Colon (tissue), 2 donors: ENCODE measurements around the gene IGF2BP3.
"Not testable (repeated sequence)": the region's sequence is repeated elsewhere in the genome, so short reads cannot be mapped to it uniquely, and the experiment has no call there.

Source experiments
- FAIRE-seq: peaks from 2 replicates; lab custom pipeline; 2012; peaks lifted over from hg19 to GRCh38; lab: Jason Lieb, UNC
- donor health status: control.
- donor health status: control.

The IGF2BP3 gene

DNA sequence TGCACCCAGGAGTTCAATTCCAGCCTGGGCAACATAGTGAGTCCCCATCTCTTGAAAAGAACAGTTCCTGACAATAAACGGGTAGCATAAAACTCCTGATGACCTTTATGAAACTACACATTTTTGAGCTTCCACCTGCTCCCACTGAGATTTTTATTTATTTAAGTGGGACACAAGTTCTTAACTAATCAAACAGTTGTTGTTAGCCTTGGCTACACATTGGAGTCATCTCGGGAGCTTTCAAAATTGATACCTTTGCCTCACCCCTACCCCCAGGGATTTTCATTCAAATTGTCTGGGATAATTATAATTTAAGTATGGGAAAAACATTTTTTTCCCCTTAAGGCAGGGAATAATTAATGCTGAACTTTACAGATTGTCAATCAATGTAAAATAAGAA, 131.9 kb downstream of the IGF2BP3 start:
- FAIRE-seq: no peak

DNA sequence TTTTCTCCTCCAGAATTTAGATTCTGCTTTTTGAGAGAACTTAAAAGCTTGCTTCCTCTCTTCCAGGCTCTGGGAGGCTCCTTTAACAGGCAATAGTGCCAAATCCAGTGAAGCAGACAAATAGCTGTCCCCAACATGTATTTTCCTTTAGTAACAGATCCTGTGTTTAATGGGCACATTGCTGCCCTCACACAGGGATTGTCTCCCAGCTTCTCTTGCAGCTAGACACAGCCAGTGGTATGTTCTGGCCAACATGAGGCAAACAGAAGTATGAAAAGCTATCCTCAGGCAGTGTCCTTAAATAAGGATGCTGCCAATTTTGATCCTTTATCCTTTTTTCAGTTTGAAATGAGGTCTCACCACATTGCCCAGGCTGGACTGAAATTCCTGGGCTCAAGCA, 132.9 kb downstream of the IGF2BP3 start:
- FAIRE-seq: no peak

DNA sequence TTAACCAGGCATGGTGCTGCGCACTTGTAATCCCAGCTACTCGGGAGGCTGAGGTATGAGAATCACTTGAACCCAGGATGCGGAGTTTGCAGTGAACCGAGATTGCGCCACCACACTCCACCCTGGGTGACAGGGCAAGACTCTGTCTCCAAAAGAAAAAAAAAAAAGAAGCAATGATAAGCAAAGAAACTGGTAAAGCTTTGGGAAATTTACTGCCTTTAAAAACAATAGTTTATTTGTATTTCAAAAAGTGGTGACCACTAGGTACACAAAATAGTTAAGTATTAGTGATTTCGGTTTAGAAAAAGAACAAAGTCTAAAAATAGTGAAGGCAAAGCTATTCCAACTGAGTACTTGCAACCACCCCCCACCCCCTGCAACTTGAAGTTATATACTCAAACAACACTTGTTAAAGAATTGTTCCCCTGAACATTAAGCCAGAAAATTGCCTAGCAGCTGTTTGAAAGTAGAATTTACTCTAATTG, 133.4 kb downstream of the IGF2BP3 start:
- no peak for FAIRE-seq

DNA sequence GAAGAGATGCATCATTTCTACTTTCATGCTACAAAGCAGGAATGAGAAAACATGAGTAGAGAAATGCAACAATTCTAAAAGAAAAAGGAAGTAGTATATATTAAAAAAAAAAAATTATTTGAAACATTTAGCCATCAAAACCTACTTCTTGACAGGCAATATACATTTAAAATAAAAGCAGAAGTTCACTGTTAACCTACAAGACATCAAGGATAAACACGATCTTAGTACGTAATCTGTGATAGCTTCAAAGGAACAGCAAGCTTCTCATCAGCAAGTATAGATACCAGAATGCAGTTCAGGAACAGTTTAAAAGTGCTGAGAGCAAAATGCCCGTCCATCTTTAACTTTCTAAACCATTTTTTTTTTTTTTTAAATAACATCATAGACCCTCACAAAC, 134.2 kb downstream of the IGF2BP3 start:
- FAIRE-seq: no peak

DNA sequence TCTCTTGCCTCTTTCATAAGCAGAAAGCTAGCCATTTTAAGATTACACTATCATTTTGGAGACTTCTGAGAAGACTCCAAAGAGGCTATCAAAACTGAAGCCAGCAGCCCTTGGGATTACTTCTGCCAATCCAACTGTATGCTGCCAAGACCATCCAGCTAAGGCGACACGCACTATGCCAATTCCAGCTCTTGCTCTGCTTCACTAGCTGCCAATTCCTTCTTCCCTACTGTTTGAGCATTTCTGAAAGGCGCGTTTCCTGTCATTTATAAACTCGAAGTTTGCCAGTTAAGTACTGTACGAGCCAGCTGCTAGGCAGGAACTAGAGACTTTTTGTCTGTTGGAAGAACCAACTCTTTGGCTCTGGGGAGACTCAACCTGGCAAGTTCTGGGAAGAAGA, 134.7 kb downstream of the IGF2BP3 start:
- no peak for FAIRE-seq

DNA sequence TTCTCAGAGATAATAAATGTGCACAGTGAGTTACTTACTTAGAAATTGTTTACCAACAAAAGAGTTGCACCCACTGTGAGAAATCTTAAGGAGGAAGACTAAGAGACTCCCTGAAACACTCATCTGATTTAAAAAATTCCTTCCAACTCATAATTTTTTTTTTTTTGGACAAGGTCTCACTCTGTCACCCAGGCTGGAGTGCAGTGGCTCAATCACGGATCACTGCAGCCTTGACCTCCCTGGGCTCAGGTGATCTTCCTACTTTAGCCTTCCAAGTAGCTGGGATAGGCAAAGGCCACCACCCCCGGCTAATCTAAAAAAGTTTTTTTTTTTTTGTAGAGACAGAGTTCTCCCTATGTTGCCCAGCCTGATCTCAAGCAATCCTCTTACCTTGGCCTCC, 135.2 kb downstream of the IGF2BP3 start:
- no peak for FAIRE-seq

DNA sequence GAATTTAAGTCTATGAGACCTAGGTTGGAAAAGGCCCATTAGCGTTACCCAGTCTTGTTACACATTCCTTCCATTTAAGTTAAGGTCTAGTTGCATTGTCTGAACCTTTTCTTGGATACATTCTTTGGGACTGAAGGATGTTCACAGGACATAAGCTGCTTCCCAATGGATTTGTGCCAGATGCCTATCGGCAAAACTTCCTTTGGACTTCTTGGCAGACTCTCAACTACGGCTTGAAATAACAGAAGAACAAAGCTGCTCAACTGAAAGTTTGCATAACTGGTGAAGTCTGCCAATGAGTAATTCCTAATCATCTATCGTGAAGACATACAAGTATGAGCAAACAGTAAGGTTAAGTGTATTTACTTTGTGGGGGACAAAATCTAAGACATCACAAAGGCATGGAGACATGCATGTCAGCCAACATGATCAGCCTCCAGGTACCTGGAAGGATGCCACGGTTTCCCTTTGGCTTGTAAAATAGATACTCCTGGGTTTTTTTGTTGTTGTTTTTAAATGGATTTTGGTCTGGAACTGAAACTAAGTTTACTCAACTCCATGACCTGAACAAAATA, 135.7 kb downstream of the IGF2BP3 start:
- FAIRE-seq: no peak

DNA sequence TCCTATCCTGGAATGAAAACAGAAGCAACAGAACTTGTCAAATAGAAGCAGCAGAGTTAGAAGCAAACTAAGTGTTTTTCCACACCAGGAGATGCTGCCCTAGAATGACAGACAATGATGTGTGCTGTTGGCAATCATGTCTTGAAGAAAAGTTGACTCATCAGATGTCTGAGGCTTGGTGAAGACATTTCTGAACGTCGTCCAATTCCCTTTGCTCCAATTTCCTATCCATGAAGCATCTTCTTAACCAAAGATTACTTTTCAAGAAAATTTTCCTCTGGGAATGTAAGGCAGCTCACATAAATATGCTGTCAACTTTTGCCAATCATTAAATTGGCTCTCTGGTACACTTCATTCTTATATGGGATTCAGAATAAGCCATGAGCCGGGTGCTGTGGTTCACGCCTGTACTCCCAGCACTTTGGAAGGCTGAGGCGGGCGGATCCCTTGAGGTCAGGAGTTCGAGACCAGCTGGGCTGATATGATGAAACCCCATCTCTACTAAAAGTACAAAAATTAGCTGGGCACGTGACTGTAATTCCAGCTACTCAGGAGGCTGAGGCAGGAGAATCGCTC, 136.5 kb downstream of the IGF2BP3 start:
- FAIRE-seq: no peak

DNA sequence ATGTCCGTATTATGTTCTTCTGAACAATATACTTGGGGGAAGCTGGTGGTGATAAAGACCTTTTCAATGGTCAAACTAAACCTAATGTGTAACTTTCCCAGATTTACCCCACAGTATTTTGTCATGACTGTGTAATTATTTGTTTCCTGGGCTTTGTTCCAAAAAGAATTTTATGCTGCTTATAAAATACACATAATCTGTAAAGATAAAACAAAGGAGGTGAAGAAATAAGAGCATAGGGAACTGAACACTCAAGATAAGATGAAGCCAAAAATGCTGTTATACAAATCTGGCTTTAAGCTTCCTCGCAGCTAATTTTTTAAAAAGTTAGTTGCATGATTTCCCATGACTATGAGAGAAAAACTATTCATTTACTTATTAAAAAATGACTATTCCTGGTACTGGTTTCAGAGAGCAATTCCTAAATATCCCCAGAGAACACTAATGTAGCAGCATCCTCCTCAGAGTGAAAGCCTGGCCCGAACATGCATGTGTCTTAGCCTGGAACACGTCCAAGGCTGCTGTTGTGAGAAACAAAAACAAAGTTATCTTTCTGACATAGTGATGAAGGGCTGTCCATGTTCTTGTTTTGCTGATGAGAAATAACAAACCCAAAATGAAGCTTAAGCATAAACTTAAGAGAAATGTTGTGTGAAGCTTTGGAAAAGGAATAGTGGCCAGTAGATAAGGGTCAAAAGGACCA, 137.2 kb downstream of the IGF2BP3 start:
- FAIRE-seq: no peak

DNA sequence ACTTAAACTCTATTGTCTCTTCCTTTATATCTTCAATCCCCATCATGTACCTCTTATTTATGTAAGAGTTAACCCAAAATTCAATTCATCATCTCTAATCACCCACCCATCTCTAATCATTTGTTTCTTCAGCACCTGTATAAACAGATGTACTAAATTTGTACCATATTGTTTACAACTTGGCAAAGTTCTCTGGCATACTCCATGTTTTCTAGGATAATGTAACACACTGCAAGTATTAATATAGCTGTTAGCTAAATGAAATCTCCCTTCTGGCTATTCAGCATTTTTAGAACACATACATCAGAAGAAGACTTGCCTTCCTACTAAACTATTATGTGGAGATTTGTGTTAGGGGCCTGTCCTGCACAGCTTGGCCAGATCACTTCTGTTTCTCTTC, 138.1 kb downstream of the IGF2BP3 start:
- FAIRE-seq: no peak

DNA sequence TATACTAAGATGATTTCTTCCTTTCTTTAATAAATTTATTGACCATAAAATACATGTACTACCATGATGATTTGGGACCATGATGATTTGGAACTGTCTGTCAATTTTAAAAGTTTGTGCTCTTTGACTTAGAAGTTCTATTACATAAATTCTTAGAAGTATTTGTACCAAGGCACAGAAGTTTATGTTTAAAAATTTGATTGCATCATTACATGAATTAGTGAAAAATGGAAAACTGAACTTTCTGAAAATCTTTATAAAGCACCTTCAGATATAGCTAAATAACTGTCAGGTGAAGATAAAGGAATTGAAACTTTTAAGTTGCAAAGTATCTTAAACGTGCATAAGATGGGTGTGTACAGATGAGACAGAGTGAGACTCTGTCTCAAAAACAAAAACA, 139.2 kb downstream of the IGF2BP3 start:
- FAIRE-seq: no peak

DNA sequence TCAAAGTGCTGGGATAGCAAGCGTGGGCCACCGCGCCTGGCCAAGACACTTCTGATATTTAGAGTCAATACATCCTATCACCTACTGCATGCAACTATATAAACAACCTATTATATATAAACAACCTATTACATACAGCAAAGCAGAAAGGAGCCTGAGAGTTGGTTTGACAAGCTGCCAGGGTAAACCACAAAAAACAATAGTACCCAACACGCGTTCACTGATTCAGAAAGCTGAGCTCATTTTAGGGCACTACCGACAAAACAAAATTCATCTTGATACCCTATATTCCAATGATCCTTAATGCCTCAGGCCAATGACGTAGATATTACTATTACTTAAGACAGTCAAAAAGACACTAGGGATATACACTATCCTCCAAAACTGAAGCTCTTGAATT, 154.9 kb downstream of the IGF2BP3 start:
- no peak for FAIRE-seq

DNA sequence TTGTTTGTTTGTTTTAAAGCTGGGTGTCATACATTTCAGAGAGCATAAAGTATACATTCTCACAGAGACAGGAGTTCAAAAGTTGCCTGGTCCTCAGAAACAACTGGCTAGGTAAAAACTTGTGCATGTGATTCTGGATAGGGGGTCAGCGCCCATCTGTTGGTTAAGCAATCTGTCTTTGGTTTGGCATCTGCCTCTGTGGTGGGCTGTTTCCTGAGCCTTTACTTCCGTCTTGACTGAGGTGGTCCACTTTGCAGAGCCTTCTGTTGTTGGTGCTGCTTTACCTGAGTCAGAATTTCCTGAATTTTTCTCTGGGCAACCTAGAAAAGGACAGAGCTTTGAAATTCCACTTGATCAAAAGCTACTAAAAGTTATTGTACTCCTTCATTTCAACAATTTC, 158.2 kb downstream of the IGF2BP3 start:
- FAIRE-seq: not testable (repeated sequence)

DNA sequence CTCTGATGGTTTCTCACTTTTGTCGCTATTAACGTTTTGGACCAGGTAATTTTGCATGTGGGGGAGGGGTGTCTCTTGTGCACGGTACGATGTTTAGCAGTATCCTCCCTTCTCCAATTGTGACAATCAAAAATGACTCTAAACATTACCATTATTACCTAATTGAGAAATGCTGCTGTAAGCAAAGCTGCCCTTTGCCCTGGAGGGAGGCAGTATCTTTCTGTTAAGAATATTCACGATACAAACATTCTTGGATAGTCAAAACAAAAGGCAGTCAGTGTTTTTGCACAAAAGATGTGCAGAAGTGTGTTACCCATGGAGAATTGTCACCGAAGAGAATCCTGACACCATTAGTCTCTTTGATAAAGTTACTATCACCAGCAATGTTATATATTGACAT, 161.5 kb downstream of the IGF2BP3 start:
- no peak for FAIRE-seq

DNA sequence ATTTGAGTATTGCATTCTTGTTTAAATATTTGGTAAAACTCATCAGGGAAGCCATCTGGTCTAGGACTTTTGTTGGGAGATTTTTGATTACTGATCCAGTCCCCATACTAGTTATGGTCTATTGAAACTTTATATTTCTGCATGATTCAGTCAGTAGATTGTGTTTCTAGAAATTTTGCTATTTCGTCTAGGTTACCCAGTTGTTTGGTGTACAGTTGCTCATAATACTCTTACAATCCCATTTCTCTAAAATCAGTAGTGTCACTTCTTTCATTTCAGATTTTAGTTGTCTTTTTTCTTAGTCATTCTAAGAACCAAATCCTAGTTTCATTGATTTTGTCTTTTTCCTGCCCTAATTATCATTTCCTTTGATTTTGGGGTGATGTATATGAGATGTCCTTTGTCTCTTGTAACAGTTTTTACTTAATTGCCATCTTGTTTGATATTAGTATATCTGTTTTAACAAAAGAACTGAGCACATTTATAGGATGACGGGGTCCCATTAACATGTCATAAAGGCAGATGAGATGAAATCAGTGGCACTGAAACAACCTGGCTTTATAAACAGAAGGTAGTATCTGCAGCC, 163.3 kb downstream of the IGF2BP3 start:
- FAIRE-seq: no peak

DNA sequence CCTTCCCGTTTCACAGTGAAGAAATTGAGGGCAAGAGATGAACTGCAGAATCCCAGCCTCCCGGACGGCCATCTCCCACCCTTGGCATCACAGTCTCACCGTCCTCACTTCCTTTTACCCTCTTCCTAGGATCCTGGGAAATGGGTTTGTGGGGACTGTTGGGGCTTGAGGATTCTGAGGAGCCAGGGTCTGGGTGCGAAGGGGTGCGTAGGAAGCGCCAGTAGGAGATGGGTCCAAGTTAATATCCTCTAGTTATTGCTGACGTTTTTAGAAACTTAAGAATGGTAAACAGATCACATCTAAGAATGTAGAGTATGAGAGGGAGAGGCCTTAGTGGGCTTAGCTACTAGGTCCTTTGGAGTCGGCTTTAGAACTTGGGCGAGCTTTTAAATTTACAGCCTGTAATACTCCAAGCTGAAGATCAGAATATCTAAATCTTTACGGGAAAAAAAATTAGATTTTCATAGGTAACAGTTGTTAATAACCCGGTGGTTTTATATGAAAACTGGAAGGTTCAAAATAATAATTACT, 170.5 kb downstream of the IGF2BP3 start:
- no peak for FAIRE-seq

DNA sequence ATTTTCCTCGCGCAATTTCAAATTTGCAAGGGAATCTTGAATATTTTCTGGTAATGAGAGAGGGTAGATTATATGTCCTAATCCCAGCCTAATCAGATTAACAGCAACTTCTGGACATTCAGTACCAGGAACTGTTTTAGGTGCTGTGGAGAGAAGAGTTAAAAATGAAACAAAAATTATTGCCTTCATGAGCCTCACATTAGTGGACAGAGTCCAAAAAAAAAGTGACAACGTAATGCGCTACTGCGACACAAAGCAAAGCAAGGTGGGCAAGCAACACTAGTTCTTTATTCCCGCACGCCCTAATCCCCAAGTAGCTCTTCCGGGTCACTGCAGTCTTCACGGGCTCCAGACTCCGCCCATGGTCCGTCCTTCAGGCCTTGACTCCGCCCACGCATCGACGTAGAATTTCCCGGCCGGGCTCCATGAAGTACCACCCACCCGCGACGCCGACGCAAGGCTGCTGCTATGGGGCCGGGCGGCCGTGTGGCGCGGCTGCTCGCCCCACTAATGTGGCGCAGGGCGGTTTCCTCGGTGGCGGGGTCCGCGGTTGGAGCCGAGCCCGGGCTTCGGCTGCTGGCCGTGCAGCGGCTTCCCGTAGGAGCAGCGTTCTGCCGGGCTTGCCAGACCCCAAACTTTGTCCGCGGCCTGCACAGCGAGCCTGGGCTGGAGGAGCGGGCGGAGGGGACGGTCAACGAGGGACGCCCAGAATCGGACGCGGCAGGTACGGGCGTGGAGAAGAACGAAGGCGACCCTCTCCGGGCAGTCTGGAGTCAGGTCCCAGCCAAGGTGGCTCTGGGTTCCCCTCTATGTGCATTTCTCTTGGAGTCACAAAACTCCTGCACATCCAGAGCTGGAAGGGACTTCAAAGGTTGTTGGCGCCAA, 171.2 kb downstream of the IGF2BP3 start, which contains the start of gene MALSU1:
Gene MALSU1, plus strand, starts transcription at position 455 of the 885 bp plus-strand sequence. Its CDS starts 14 bp downstream, at position 469.
- no peak for FAIRE-seq

DNA sequence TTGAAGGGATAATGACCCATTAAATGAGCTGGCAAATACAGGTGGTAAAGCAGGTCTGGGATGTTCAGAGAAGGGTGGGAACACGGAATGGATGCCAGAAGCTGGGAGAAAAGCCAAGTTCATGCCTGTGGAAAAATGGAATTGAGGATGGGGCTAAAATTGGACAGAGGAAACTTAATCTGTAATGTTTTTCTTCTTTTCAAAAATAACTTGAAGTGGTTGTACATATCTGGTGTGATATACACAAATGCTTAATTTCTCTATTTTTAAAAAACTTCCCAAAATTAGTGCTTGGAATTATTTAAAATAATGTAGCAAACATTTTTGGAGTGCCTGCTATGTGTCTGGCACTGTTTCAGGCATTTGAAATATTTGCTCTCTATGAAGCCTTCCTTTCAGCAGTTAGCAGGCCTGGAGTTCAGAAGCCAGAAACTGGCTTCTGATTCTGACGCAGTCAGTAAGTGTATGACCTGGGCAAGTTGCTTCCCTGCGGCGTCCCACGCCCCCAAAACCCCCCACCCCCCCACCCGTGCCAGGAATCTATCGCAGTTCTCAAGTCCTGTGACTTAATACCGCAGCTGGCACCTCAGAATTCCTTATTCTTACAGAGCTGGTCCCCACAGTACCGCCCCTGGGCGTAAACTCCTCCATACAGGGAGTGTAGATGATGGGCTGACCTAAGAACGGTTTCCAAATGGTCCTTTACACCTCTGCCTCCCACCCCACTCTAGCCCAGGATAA, 172.0 kb downstream of the IGF2BP3 start:
- no peak for FAIRE-seq

DNA sequence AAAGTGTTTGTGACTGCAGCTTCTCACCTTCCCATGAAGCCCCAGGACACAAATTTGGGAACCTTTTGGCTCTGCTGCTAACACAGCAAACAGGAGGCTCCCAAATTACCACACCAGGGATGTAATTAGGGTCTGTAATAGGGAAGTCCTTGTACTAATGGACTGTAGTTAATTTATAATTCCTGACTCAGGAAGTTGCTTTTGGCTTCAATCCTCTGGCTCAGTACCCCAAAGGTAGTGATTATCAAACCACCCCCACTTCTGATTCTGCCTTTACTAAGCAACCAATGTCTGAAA, 174.9 kb downstream of the IGF2BP3 start:
- no peak for FAIRE-seq

DNA sequence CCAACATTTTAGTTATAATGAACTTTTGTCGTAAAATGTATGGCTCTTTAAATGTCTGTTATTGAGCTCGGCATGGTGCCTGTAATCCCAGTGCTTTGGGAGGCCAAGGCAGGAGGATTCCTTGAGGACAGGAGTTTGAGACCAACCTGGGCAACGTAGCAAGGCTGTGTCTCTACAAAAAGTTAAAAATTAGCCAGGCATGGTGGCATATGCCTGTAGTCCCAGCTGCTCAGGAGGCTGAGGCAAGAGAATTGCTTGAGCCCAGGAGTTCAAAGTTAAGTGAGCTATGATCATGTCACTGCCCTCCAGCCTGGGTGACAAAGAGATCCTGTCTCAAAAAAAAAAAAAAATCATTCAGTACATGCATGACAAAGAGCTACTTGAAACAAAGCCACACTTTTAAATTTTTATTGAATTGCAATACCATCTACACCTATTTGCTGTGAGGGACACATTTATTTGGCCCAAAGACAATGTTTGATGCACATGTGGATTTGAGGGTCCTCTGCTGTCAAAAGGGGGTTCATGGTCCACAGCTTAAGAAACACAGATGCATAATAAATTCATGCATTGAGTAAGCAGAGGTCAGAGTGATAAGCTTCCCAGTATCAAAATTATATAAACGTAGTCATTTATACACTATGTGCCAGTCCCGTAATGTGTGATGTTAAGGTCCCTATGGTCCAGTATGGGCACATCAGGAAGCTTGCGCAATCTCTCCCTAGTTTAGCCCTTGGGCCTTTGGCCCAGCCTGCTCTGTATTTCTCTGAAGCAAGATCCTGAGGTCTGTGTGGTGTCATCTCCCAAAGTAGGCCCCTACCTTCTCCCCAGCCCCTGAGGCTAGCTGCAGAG, 175.5 kb downstream of the IGF2BP3 start:
- no peak for FAIRE-seq
